Kidney (tissue), 14 donors: ENCODE data around the gene LRRC26. TPM values are rescaled to one million over a fixed set of nuclear protein-coding genes. Genes with fewer than 3 reads are reported as not detected.
A peak's percentile ranks its signal among the peaks of the same experiment; 100 is the strongest.

Experiments
- DNase-seq, 5 donors: peaks; one replicate each; pipeline ENCODE4 v3.0.0-alpha.2; 2013 to 2020
- FAIRE-seq: peaks from 2 replicates; lab custom pipeline; 2012; peaks lifted over from hg19 to GRCh38; lab: Jason Lieb, UNC
- H3K27ac ChIP-seq, 2 donors: one replicate each; pipeline ENCODE4 v1.7.0; 2013; ENCODE audit warnings: low read depth in 2 of 2, low read length in 2 of 2, inconsistent platforms in 1 of 2
- H3K27me3 ChIP-seq: one replicate; pipeline ENCODE4 v1.7.1; 2013; ENCODE audit warnings: low read length, inconsistent platforms; ENCODE audit not compliant: control insufficient read depth, insufficient read depth
- H3K36me3 ChIP-seq, 3 donors: one replicate each; pipeline versions ENCODE4 v1.7.0 to v1.7.1; 2013; ENCODE audit warnings: low read length in 3 of 3, control low read depth in 1 of 3, inconsistent platforms in 1 of 3; ENCODE audit not compliant: insufficient read depth in 3 of 3, control insufficient read depth in 2 of 3
- H3K4me1 ChIP-seq, 3 donors: one replicate each; pipeline versions ENCODE4 v1.7.0 to v1.7.1; 2013; ENCODE audit warnings: low read length in 3 of 3, inconsistent platforms in 1 of 3, low read depth in 1 of 3; ENCODE audit not compliant: control insufficient read depth in 2 of 3, insufficient read depth in 2 of 3
- H3K4me3 ChIP-seq, 3 donors: one replicate each; pipeline versions ENCODE4 v1.7.0 to v1.8.1; 2013; ENCODE audit warnings: low read length in 3 of 3, control low read depth in 1 of 3, inconsistent platforms in 1 of 3
- H3K9ac ChIP-seq, 3 donors: one replicate each; pipeline versions ENCODE4 v1.7.0 to v1.7.1; 2013; ENCODE audit warnings: low read length in 3 of 3, control low read depth in 1 of 3, inconsistent platforms in 1 of 3
- H3K9me3 ChIP-seq, 3 donors: one replicate each; pipeline versions ENCODE4 v1.7.0 to v1.7.1; 2013; ENCODE audit warnings: low read length in 3 of 3, control low read depth in 1 of 3, inconsistent platforms in 1 of 3; ENCODE audit not compliant: control insufficient read depth in 2 of 3, insufficient read depth in 1 of 3
- CTCF ChIP-seq: IDR thresholded peaks from 3 replicates; pipeline ENCODE4 v1.5.1; 2012; ENCODE audit warnings: mild to moderate bottlenecking, moderate library complexity, borderline replicate concordance; ENCODE audit not compliant: insufficient read depth; ENCODE audit errors: extremely low read depth
- intact Hi-C: fragments of 100-400 bp; cut with DNase I; formaldehyde crosslinking; loops from one replicate; pipeline ENCODE4 v1.11.1; 2022
- polyA plus RNA-seq: library from polyadenylated mRNA; stranded (reverse); fragments of 350-450 nt; fragmentation: Illumina TruSeq; extraction: RNeasy Lipid Tissue Mini Kit (QIAGEN cat#74804); gene quantifications from one replicate; pipeline ENCODE4 v1.2.3, GENCODE V29; 2014; ENCODE audit warnings: low read depth, low replicate concordance; ENCODE audit not compliant: insufficient read depth
- total RNA-seq: library from RNA; stranded (reverse); fragmentation: NEBNext Ultra II Directional; extraction: Animal tissue kit (Norgen Biotek cat#: 25700); gene quantifications from one replicate; pipeline ENCODE4 v1.2.1, GENCODE V29; 2021
- donor health status: control.
- donor health status: control.
- donor health status: control.
- donor health status: control.
- donor health status: control.
- donor health status: DM: yes; HTN: yes; CAD: no.
- donor health status: Normal renal cell carcinoma (clear cell type).

LRRC26 gene
- total and polyA plus RNA-seq, 2 donors from 2014 or later, result 0.25 TPM; not detected in 1

GRCh38 chr9:137187386-137187785 is 17.5 kb upstream of the LRRC26 start:
- intact Hi-C loops, result no loop called here
- no peak for TF ChIP-seq CTCF
- H3K9ac ChIP-seq, result peak overlapping the region in 1 of 3 donors; percentile 95
- DNase-seq (no peak), FAIRE-seq (no peak)
- H3K4me1 ChIP-seq, result peaks cover 4 to 43% (median 30%) of the 10 kb centered on the region in 3 donors
- no peak overlapping the region for H3K27ac ChIP-seq
- no peaks in the 10 kb centered on the region for H3K27me3 ChIP-seq
- H3K4me3 ChIP-seq, result peak overlapping the region; percentile 70 to 94 (median 71)
- no peaks in the 10 kb centered on the region for H3K9me3 ChIP-seq
- peaks cover 0 to 26% (median 22%) of the 10 kb centered on the region in 3 donors for H3K36me3 ChIP-seq

DNA sequence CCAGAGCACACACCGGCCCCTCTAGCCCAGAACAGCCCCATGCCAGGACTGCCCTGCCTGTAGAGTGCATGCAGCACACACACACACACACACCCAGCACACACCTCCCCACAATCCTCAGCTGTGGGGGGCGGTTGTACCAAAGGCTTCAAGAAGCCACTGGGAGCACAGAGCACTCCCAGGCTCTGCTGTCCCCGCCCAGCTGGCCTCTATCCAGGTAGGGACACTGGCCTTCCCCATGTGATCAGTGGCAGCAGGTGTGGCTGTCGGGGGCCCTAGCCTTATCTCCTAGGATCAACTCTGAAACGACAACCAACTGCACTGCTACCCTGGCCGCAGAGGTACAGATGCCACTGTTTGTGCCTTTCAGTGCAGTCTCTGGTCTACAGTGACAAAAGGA is 16.5 kb upstream of the LRRC26 start:
- FAIRE-seq (no peak), DNase-seq (no peak)
- H3K27me3 ChIP-seq, result no peaks in the 10 kb centered on the region
- no peak overlapping the region for H3K4me3 ChIP-seq
- no peaks in the 10 kb centered on the region for H3K9me3 ChIP-seq
- peaks cover 0 to 26% (median 20%) of the 10 kb centered on the region in 3 donors for H3K36me3 ChIP-seq
- H3K4me1 ChIP-seq, result peaks cover 4 to 39% (median 30%) of the 10 kb centered on the region in 3 donors
- intact Hi-C loops, result no loop called here
- no peak overlapping the region for H3K27ac ChIP-seq
- TF ChIP-seq CTCF, result no peak
- H3K9ac ChIP-seq, result no peak overlapping the region

DNA sequence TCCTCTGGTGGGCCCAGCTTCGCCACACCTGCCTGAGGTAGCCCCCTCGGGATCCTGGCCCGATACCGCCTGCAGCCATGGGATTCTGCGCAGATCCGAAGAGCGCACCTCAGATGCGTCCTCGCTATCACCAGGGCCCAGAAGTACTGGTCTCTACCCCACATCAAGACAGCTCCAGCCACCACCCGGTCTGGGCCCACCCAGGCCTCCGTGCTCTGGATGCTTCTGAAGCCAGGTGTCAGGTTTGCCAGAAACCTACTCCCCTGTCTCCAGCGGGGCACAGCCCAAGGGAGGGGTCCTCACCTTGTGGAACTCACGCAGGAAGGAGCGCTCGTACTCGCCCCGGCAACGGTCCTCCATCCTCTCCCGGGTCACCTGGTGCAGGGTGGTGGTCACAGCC is 16.1 kb upstream of the LRRC26 start:
- DNase-seq, result no peak
- peaks cover 0 to 28% (median 24%) of the 10 kb centered on the region in 3 donors for H3K36me3 ChIP-seq
- no peak overlapping the region for H3K9ac ChIP-seq
- no peak for TF ChIP-seq CTCF
- no peak overlapping the region for H3K27ac ChIP-seq
- intact Hi-C loops, result no loop called here
- FAIRE-seq, result no peak
- H3K4me1 ChIP-seq, result peaks cover 4 to 36% (median 30%) of the 10 kb centered on the region in 3 donors
- H3K4me3 ChIP-seq, result no peak overlapping the region
- H3K9me3 ChIP-seq, result no peaks in the 10 kb centered on the region
- no peaks in the 10 kb centered on the region for H3K27me3 ChIP-seq
